NCI-H1417 (cell line): ENCODE data around the gene CACTIN.
"Not testable (repeated sequence)": the region's sequence is repeated elsewhere in the genome, so short reads cannot be mapped to it uniquely, and the experiment has no call there.

Experiments
- DNase-seq, 3 experiments: peaks; one replicate each; lab custom pipeline; 2025; lab: John Stamatoyannopoulos, UW

The CACTIN gene

DNA sequence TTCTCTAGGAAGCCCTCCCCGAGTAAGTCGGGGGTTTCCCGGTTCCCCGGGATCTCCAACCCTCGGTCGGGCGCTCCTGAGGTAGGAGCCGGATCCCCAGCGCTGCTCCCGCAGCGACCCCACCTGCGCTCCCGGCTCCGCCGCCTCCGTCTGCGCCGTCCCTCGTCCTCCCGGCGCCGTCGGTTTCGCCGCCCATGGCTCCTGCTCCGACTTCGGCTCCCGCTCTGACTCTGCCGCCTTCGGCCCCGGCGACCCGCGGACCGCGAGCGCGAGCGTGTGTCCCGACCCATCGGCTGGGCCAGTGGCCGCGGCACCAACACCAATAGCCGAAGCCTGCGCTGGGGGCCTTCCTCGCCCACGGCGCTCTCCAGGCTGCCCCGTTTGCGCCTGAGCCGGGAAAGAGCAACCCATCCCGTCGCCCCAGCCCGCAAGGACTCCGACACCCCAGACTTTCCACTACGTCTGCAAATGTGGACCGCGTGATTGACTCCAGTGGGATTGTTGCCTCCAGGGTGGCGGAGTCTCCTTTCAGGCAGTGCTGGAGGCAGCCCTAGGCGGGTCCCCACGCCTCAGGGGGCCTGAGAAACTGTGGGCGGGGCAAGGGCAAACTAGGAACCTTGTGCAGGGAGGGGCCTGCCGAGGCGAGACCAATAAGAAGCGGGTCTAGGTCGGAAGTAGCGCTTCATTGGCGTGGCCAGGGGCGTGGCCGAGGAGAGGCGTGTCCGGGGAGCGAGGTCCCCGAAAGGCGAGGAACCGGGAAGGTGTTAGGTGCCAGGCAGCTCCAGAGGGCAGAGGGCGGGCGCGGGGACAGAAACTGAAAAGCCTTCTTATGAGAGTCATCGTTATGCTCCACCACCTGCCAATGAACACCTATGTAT lies at the start of gene CACTIN:
Gene CACTIN (minus strand): TSS at position 318 of the 878 bp plus-strand sequence. CDS start 28 bp downstream, at position 290.
- peak; percentile 99 for DNase-seq

DNA sequence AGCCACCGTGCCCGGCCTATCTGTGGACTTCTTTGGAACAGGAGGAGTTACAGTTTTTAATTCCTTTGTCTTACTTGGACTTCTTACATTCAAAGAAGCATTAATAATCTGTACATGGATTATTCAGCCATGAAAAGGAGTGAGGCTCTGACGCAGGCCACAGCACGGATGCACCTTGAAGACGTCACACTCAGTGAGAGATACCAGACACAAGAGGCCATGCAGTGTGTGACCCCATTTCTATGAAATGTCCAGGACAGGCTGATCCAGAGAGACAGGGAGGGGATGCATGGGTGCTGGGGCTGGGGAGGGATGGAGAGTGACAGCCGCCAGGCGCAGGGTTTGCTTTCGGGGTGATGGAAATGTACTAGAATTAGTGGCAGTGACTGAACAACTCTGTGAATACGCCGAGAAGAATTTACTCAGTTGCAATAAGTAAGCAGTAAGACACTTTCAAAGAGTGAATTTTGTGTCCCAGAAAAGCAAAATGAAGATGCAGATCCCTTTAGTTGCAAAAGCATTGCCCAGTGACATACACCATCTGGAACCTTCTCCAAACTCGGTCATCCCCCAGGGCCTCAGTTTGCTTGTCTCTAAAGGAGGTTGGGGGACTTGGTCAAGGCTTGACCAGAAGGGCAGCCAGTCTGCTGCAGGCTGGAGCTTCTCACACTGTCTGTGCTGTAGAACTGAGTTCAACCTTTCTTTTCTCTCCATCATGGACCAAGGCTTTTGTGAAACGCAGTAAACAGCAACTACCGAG lies 48.4 kb upstream of the CACTIN start:
- no peak for DNase-seq

DNA sequence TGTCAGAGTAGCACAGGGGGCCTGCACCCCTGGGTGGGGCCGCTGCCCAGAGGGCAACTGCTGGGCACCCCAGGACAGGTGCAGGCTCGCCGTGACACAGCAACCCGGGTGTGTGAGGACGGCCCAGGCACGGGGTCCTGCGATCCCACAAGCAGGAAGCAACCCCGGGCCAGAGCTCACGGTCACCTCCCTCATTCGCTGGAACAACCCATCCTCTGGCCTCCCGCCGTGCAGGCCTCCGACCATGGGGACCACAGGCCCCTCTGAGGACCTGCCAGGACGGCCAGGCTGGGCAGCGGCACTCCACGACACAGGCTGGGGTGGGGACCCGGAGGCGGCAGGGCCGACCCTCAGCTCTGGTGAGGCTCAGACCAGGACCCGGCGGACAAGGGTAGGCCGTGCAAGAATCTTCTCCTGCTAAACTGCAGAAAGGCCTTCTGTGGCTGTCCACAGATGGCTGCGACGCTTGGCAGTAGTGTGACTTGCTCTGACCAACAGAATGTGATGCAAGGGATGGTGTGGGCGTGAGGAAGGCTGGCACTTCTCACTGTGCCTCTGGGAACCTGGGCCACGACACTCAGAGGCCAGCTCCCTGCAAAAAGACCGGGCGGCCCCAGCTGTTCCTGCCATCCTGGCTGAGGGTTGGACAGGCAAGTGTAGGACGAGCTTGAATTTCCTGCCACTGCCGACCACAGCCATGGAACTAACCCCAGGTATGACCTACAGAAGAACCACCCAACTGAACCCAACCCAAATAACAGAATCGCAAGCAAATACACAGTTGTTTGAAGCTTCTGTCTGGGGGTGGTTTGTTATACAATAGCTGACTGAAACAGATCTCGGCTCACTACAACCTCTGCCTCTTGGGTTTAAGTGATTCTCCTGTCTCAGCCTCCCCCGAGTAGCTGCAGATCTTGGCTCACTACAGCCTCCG lies 47.2 kb upstream of the CACTIN start:
- DNase-seq = no peak

DNA sequence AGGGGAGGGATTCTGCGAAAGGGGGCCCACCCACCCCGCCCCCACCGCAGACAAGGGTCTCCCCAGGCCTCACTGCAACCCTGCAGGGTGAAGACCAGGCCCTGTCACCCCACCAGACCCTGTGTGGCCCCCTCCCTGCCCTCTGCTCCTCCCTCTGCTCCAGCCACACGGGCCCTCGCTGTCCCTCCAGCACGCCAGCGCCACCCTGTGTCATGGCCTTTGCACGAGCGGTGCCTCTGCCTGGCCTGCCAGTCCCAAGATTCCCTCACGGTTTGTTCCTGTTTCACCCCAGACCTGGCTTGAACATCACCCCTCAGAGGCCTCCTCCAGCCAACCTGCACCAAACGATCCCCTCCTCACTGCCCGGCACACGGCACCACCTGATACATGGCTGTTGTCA lies 46.4 kb upstream of the CACTIN start:
- no peak for DNase-seq

DNA sequence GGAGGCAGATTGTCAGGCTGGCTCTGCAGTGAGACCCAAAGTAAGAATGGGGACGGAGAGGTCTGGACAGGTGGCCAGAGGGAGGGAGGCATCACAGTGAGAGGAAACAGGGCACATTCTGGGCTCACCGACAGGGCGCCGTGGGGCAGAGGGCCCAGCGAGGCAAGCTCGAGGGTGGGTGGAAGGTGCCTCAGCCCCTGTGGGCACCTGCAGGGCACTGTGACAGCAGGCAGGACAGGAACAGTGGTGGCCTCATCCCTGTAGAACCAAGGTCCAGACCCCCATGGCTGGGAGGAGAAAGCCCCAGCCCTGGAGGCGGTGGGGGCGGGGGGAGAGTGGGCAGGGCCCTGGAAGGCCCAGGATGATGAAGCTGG lies 46.0 kb upstream of the CACTIN start:
- DNase-seq = no peak

DNA sequence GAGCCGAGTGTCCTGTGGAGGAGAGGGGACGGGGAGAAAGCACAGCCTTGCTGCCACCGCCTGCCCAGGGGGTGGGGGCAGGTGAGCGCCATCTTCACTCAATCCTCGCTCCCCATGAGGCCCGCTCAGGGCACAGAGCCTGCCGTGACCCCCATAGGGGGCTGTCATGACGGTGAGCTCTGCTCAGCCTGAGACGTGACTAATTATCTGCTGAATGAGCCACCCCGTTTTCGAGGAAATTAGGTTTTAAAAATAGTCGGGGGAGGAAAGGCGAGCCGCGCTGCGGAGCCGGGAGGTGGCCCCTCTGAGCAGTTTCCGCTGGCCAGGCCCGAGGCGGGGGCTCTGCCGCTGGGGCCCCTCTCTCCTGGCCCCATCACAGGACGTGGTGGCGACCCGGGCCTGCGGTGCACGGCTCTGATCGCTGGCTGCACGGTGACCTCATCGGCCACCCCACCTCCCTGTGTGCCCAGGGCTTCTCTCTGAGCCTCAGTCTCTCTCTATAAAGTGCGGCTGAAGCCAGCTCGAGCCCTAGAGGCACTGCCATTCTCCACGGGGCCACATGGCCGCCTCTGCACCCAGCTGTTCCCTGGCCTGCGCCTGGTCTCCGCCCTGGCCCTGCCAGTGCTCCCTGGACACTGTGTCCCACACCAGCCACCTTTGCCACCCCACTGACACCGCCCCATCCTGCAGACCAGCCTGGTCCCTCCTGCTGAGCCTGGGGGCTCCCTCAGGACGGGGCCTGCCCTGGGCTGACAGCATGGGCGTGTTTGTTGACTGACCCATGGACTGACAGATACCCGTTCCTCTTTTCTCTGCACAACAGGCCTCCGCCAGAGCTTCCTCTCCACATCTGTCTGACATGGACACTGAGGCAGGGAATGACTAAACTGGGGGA lies 45.3 kb upstream of the CACTIN start:
- peak in 2 of 3 experiments; percentile 50 to 51 for DNase-seq

DNA sequence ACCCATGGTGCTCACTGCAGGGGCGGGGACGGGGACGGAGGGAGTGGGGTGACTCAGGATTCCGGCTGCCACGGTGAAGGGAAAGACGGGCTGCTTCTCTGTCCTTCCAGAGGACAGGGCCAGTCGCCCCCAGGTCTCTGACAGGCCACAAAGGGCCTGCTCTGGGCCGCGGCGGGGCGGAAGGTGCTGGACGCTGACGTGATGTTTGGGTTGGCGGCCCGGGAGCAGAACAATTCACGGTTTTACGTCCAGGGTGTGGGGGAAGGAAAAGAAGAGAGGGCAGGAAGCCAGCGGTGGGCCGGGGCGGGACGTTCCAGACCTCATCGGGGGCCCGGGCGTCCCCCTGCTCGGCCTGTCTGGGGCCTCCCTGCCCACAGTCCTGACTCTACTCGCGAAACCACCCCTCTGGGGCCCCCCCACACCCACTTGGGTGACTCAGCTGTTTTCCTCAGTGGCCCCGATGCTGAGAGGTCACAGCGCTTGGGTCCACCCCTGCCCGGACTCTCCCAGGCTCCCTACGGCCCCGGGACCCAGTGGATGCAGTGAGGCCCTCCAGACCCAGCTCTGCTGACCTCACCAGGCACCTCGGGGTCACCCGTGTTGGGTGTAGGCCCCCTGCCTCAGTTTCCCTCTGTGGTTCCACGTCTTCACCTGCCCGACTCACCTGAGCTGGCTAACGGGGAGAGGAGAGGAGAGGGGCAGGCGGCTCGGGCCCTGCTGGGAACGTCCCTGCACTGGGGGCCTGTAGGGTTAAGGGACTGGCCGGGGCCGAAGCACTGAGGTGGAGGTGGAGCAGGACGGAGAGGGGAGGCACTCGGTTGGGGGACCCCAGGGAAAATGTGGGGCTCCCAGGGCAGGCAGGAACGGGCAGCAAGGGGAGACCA lies 44.4 kb upstream of the CACTIN start:
- DNase-seq = no peak

DNA sequence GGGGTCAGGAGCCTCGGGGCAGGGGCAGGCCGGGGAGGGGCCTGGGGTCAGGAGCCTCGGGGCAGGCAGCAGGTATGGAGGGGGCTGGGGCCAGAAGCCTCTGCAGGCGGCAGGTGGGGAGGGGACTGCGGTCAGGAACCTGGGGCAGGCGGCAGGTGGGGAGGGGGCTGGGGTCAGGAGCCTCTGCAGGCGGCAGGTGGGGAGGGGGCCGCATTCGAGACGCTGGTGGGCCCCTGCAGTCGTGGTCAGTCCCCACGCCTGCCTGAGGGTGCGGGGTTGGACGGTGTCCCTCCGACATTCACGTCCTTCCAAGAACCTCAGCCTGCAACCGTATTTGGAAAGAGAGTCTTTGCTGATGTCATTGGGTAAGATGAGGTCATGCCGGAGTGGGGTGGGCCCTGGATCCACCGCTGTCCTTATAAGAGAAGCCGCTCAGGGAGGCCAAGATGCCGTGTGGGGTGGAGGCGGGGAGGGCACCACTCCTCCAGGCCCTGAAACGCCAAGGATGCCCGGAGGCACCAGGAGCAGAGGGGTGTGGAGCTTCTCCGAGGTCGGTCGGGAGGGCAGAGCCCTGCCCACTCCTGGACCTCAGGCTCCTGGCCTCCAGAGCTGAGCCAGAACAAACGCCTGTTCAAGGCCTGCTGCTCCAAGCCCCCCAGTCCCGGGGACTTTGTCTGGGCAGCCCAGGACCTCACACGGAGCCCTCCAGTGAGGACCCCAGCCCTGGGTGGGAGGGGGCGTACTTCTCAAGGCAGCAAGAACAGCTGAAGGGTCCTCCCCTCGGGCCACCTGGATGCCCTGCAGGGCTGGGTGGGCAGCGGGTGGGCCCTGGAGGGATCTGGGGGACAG lies 43.6 kb upstream of the CACTIN start:
- DNase-seq = no peak

DNA sequence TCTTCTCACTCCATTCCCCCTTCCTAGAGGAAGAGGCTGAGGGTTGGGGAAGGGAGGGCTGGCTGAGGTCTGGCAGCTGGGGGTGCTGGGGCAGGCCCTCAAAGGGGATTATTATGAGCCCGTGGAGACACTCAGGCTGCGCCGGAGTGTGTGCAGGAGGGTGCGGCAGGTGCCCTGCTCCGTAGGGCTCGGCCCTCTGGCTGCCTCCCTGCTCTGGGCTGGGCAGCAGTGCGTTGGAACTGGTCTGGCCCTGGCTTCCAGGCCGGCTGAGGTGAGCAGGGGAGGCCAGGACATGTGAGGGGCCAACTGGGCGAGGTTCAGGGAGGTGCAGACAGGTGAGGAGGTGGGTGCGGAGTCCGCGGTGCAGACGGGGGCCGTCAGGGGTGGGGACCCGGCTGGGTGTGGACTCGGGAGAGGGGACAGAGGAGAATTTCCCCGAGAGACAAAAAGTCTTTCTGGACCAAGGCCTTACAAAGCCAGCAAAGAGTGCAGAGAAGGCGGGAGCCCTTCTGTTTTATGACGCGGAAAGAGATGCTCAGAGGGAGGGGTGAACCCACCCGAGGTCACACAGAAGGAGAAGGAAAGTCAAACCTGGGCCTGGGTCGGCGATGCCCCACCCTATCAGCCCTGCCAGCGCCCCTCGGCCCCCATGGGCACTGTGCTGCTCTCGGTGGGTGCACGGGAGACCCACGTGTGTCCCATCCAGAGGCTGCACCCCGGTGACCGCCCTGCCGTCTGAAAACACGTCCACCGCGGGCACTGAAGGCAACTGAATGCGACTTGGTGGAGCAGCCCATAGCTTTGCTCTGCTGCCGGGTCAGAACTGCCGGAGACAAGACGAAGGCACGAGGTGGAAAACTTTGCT lies 42.7 kb upstream of the CACTIN start:
- no peak for DNase-seq

DNA sequence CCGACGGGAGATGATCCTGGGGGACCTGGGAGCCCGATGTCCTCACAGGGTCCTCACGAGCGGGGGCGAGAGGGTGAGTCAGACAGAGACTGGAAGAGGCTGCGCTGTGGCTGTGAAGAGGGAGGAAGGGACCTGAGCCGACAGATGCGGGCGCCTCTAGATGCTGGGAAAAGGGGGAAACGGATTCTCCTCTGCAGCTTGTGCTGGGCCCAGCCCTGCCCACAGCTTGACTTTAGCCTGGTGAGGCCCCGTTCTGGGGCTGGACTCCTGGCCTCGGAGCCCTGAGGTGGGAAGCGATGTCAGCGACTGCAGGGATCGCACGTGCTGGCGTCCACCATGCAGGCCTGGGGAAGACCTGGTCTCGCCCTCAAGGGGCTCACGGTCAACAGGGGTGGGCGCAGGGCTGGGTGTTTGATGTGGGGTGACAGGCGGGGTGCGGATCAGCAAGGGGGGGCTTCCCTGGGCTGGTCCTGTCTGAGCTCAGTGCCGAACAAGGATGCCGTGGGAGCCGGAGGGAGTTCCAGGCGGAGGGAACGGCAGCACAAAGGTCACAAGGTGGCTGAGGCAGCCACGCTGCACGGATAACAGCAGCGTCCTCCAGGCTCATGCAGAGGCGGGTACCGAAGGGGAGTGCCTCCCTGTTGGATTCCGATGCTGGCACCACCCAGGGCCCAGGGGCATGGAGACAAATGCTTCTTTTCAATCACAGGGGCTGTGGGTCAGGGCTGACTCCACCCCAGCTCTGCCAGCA lies 41.9 kb upstream of the CACTIN start:
- no peak for DNase-seq

DNA sequence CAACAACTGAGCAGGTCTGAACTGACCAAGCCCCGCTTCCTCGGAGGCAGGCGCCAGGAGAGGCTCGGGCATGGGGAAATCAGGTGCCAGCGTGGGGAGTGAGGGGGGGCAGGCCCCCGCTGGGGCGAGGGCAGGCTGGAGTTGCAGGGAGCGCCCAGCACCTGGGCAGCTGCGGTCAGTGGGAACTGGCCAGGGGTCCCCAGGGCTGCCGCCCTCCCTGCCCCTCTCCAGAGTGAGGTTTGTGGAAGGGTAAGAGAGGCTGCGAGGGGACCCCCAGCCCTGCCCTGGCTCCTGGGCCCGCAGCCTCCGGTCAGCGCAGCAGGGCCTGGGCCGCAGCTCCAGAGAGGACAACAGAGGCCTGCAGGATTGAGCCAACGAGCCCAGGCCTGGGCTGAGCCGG lies 41.2 kb upstream of the CACTIN start:
- no peak for DNase-seq

DNA sequence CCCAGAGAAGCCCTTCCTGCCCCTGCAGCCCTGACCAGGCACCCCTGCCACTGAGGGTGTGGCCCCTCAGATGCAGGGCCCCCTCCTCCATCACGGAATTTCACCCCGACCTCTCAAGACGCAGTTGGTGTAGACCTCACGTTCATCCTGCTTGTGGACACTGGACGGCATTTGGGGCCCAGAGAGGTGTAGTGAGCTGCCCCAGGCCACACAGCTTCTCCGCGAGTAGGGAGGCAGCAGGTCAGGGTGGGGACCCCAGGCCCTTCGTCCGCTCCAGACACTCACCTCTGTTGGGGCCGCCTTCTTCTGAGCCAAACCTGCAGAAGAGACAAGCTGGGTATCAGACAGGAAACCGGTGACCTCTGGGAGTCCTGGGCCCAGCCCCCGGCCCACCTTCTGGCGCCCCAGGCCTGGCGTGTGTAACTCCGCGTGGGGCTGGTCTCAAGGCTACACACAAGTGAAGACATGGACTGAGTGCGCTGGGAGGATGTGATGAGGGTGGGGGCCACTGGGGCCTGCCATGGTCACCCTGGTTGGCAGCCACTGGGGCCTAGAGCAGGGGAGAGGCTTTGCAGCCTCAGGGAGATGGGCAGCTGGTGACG lies 40.5 kb upstream of the CACTIN start:
- DNase-seq = no peak

DNA sequence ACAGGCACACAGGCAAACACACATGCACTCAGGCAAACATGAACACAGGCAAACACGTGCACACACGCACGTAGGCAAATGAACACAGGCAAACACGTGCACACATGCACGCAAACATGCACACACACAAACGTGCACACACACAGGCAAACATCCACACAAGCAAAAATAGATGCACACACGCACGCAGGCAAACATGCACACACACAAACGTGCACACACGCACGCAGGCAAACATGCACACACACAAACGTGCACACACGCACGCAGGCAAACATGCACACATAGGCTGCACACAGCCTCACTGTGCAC lies 39.9 kb upstream of the CACTIN start:
- not testable (repeated sequence) for DNase-seq

DNA sequence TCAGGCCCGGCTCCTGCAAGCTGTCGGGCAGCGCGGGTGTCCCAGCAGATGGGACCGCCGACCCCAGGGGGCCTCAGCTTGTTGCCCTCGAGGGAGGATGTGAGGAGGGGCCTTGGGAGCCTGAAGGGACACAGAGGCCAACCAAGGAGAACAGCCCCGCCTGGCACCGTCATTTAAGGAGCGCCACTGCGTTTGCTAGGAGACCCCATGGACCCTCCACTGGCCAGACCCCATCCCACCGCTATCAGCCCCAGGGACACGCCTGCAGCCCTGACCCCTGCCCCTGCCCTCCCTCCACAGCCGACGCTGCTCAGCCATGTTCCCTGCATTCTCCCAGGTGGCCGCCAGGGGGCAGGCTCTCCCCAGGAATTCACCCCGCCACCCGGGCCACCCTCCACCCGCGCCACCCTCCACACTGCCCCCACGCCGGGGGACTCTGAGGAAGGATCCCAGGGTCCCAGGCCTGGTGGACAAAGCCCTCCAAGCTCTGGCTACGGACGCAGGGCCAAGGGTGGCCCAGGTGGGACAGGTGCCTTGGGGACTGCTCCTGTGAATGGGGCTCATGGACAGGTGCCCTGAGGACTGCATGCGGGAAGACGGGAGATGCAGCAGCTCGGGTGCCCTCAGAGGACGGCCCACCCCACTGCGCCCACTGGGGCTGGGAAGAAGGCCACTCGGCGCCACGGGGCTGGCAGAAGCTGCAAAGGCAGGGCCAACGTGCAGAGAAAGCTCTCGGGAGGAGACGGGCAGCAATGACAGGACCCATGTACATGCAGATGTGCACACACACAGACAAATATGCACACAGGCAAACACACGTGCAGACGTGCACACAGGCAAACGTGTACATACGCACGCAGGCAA lies 39.3 kb upstream of the CACTIN start:
- peak; percentile 21 to 60 (median 40) for DNase-seq

DNA sequence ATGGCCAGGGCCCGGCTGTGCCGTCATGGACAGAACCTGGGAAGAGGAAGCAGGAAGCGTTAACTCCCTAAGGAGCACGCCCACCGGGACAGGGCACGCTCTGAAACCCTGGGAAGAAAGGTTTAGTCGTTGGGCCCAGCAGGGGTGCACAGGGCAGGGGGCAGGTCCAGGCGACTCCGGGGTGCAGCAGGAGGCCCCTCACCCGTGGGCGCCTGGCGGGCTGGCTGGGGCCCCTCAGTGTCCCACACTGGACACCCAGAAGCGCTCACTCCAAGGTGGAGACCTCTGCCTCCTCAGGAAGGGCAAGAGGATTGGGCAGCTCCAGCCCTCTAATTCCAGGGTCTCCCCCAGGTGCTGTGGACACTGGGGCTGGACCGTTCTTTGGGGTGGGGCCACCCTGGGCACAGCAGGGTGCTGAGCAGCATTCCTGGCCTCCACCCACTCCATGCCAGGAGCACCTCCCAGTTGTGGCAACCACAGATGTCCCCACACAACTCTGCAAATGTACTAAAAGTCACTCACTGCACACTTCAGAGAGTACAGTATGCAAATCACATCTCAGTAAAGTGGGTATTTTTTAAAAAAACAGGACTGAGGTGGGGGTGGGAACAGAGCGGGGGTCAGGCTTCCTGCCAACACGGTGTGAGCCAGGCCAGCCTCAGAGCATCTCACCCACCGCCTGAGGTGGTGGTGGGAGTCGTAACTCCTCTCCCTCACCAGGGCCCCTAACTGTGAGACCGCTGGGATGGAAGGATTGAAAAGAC lies 38.5 kb upstream of the CACTIN start:
- no peak for DNase-seq
